HG03439 (cell line): ENCODE results near the gene NRTN.
"Not testable (repeated sequence)": the region's sequence is repeated elsewhere in the genome, so short reads cannot be mapped to it uniquely, and the experiment has no call there.

Source experiments
- ATAC-seq: cut with Tn5 transposase; IDR thresholded peaks from one replicate; pipeline ENCODE4 v1.9.1; 2021; ENCODE audit warnings: mild to moderate bottlenecking, moderate library complexity; ENCODE audit not compliant: unreplicated experiment

Gene NRTN

GRCh38 chr19:5832527-5833216, 27.8 kb downstream of the NRTN start:
- ATAC-seq = no peak

GRCh38 chr19:5837761-5838352, 33.0 kb downstream of the NRTN start:
- ATAC-seq = no peak

- no peak for ATAC-seq
These were observed 33.6 kb downstream of the NRTN start for GRCh38 chr19:5838353-5839064.

GRCh38 chr19:5839065-5840017, 34.5 kb downstream of the NRTN start, which contains the start of gene FUT6:
Gene FUT6 (minus strand): TSS chr19:5839702. CDS start chr19:5832567, 7,135 bp downstream.
- no peak for ATAC-seq

GRCh38 chr19:5841735-5842111, 36.9 kb downstream of the NRTN start:
- ATAC-seq = not testable (repeated sequence)

GRCh38 chr19:5843295-5843927, 38.5 kb downstream of the NRTN start:
- no peak for ATAC-seq

- ATAC-seq = no peak
These were observed 39.9 kb downstream of the NRTN start for GRCh38 chr19:5844456-5845433.

GRCh38 chr19:5847846-5848245, 43.0 kb downstream of the NRTN start:
- ATAC-seq = not testable (repeated sequence)

- not testable (repeated sequence) for ATAC-seq
These were observed 43.8 kb downstream of the NRTN start for GRCh38 chr19:5848621-5849020.

GRCh38 chr19:5850189-5850588, 45.3 kb downstream of the NRTN start:
- no peak for ATAC-seq

GRCh38 chr19:5850743-5851293, 46.0 kb downstream of the NRTN start:
- no peak for ATAC-seq

- ATAC-seq = no peak
These were observed 46.4 kb downstream of the NRTN start, which contains the start of gene FUT3 for GRCh38 chr19:5851302-5851701. Gene FUT3 (minus strand): TSS chr19:5851449.

GRCh38 chr19:5854121-5854520, 49.3 kb downstream of the NRTN start:
- ATAC-seq = not testable (repeated sequence)

- not testable (repeated sequence) for ATAC-seq
These were observed 50.3 kb downstream of the NRTN start for GRCh38 chr19:5855151-5855550.

- no peak for ATAC-seq
These were observed 52.6 kb downstream of the NRTN start for GRCh38 chr19:5857203-5858081.

GRCh38 chr19:5863030-5863665, 58.3 kb downstream of the NRTN start:
- ATAC-seq = no peak

- ATAC-seq = no peak
These were observed 59.3 kb downstream of the NRTN start for GRCh38 chr19:5864013-5864720.
